HG02852 (cell line): ENCODE results near the gene ZAR1L.

ENCODE experiments used
- ATAC-seq: cut with Tn5 transposase; IDR thresholded peaks from one replicate; pipeline ENCODE4 v1.9.1; 2021; ENCODE audit warnings: mild to moderate bottlenecking, moderate library complexity; ENCODE audit not compliant: unreplicated experiment

Gene ZAR1L

DNA sequence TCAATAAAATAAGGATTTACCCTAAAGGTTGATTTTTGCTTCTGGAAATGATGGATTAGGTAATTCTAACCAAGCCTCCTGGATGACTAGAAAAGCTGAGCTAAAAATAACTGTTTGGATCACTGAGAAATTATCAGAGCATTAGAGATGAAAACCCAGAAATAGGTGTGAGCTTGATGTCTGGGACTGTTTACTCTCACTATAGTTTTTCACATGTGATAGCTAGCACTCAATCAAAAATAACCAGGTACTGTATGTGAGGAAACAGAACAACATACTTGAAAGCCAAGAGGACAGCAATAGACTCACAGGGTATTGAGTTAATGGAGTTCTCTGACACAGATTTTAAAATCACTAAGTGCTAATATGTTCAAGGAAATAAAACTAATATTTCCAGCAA is 9.5 kb downstream of the ZAR1L start:
- no peak for ATAC-seq

- ATAC-seq = no peak
Measured at GRCh38 chr13:32302461-32302860, 12.7 kb downstream of the ZAR1L start.

DNA sequence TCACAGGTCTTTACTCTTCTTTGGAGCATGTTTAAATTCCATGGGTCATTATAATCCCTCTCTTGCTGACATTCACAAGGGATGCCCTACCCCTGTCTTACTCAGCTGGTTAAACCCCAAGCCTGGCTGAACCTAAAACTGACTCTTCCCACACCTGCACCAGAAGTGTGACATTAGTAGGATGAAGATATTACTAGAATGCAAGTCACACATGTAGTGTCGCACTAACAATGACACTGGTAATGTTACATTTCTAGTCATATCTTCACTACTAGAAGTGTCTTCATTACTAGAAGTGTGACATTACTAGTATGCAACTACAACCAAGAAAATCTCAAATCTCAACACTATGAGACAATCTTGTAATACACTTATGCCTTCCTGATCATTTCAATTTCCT is 14.2 kb downstream of the ZAR1L start:
- ATAC-seq = no peak

DNA sequence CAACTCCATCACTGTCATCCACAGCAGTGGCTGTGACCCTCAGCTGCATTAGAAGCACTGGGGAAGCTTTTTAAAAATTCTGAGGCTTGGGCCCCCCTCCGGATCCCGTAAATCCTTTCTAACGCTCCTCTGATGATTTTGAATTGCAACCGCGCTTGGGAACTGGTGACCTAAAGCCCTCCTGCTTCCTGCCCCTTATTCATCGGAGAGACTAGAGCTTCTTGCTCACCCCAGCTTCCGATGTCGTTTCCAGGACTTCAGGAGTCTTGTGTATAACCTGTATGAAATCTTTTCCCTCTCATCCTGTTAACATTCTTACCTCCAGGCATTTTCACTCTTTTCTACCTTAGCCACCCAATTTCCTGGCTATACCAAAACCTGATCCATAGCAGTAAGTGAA is 14.8 kb downstream of the ZAR1L start:
- no peak for ATAC-seq

DNA sequence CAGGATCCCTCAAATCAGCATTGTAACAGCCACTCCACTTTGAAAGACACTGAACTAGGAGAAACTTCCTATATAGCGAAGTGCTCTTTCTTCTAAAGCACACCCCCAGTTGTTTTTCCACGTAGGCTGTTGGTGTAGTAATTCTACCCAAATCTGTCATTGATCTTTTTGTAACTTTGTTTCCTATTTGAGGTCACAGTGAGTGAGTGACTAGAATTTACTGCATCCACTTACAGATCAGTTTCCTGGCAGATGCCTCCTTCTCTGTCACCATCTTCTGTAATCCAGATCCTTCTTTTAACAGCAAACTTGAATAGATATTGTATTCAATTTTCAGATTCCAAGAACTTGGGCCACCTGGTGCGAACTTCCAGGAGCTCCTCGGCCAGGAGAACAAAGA is 15.3 kb downstream of the ZAR1L start:
- no peak for ATAC-seq

DNA sequence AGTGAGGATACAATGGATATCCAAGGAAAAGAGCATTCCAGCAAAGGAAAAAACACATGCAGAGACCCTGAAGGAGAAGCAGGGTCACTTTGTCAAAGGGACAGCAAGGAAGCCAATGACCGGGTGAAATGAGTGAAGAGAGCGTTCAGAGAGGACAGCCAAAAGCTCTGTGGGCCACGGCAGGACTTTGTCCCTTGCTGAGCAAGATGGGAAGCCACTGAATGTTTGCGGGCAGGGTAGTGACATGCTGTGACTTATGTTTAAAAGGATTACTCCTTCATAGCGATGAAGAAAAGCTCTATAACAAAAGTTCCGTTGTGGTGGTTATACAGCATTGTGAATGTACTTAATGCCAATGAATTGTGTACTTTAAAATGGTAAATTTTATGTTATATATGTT is 16.5 kb downstream of the ZAR1L start:
- ATAC-seq = no peak

GRCh38 chr13:32297206-32297605 is 18.0 kb downstream of the ZAR1L start:
- no peak for ATAC-seq

- no peak for ATAC-seq
Measured at GRCh38 chr13:32285633-32285965, 29.6 kb downstream of the ZAR1L start.

DNA sequence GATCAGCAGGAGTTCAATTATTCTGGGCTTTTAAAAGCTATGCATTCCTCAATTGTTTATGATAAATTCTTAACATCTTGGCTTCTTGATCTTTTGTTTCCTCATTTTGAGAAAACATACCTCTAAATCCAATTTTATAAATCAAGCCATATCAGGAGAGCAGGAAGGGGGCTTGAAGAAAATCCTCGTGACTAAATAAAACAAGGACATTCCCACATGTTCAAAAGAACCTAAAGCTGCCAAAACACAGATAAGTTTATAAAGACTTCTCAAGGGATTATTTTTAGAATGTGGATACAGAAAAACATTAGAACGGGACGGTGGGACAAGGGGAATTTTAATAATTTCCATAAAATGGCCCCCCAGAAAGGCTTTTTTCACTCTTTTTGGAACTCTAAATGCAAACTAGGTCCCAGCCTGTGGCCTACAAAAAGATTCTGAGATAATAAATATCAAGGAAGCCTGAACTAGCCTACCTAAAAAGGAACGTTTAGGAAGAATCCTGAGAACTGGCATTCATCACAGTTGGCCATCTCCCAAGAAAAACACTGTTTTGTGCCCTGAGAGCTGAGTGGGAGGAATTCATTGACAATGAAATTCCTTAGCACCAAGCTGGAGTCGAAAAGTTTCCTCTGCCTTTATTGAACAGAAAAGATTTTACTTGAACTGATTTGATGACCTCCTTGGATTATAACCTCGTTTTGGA is 30.1 kb downstream of the ZAR1L start:
- ATAC-seq = no peak

- ATAC-seq = no peak
Measured at GRCh38 chr13:32282096-32282711, 33.0 kb downstream of the ZAR1L start.

DNA sequence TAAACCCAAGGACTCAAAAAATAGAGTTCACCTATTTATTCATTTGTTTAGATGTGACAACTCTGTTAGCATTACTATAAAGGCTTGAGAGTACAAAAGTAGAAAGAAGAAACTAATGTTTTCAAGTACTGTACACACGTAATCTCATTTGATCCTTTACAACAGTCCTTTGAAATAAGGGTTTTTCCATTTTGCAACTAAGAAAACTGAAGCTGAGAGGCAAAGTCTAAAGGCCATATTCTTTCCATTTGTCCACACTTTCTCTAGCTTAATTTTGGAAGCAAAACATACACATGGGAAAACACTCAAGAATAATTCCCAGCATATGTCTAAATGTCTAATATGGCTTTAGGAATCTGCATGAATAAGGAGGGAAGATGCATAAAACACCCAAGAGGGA is 34.1 kb downstream of the ZAR1L start:
- no peak for ATAC-seq

DNA sequence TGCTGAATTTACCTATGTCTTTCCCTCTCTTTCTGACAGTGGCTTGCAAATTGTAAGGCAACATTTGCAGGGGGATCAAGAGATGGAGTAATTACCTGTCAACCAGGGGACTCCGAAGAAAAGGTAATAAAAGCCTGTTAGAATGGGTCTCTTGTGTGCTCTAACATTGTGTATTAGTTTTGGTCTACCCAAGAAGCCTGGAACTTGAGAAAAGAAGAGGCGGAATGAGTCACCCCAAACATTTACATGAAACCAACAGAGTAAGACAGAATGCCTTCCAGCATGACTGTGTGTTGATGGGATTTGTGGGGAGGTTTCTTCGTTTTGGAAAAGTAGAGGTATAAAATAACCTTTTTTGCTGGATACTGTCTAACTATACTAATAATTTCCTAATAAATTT is 36.7 kb downstream of the ZAR1L start:
- peak; percentile 79 for ATAC-seq

DNA sequence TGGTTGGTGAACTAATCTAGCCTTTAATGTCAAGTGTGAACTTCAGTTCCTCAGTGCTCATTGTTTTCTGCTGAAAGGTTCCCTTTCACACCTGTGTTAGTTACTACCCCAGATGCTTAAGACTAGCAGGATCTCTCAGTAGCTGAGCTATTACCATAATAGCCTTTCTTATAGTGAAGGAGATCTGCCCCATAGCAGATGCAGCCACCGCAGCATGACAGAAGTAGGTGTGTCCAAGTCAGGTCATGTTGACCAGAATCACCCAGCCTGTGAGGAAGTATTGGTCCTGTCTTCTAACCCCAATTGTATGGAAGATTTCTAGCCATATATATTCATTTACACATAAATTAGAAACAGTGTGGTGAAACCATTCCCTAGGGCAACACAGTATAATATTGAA is 37.3 kb downstream of the ZAR1L start:
- peak; percentile 58 for ATAC-seq

GRCh38 chr13:32272021-32272683 is 43.0 kb downstream of the ZAR1L start:
- ATAC-seq = no peak

DNA sequence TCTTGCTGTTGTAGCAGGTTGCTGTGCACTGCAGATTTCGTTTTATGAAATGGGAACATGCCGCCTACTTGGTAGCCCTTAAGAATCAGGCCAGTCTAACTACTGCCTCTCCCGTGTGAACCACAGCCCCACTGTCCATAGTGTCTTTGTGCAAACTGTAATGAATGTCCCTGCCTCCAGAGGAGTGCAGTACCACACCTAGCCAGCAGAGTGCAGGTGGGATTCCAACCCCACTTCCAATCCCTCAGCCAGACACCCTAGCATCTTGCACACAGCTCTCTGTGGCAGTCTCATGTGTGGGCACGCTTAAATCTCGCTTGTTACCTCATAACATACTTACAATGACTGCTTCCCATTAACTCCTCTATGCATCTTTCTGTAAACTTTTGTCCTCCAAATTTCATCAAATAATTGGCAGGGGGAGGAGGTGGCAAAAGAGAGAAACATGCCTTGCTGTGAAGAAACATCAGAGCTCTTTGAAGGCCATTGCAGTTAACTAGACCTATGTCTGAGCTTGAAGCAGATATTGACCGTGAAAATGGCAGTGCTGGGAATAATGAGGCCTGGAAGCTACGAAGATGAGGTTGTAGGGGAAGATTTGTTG is 47.2 kb downstream of the ZAR1L start:
- ATAC-seq = peak; percentile 85

- ATAC-seq = no peak
Measured at GRCh38 chr13:32266130-32266529, 49.0 kb downstream of the ZAR1L start.

- no peak for ATAC-seq
Measured at GRCh38 chr13:32265726-32266125, 49.4 kb downstream of the ZAR1L start.

GRCh38 chr13:32264407-32264806 is 50.8 kb downstream of the ZAR1L start:
- ATAC-seq = no peak

DNA sequence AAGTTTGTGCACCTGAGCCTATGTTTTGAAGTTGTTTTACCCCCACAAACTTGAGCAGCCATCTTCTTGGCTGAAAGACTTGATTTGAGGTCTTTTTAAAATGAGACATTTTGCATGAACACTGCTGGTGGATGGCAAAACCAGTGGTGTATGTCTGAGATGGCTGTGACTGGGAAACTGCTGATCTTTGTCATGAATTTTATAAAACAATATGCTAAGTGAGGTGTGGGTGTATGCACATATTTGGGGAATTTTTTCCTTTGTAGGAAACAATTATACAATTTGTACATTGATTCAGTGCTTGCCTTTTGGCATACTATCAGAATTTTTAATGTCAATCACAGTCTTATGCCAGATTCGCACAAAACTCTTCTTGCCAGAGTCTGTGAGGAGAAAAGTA is 52.5 kb downstream of the ZAR1L start:
- no peak for ATAC-seq

GRCh38 chr13:32262165-32262564 is 53.0 kb downstream of the ZAR1L start:
- ATAC-seq = no peak

GRCh38 chr13:32261567-32261966 is 53.6 kb downstream of the ZAR1L start:
- ATAC-seq = no peak

DNA sequence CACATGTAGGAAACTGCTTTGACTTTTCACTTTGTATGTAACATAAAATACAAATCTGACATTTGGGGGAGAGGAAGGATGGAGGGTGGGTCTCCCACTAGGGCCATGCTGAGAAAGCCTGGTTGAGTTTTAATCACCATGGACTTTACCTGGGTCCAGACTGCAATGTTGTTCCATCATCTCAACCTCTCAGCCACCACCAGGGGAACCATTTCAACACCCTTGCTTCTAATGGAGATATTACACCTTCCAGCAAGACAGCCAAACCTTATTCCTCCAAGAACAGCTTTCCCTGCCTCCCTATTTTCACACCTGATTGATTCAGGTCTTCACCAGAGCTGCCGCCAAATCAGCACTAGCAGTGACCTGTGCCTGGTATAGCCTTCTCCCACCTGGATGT is 56.0 kb downstream of the ZAR1L start:
- ATAC-seq = no peak
